Stimulated activated naive CD4-positive, alpha-beta T cell (primary cell): ENCODE results near the gene LPP.

ENCODE experiments used
- DNase-seq, 6 experiments: peaks; one replicate each; lab custom pipeline; 2025; lab: John Stamatoyannopoulos, UW

Gene LPP

GRCh38 chr3:188877381-188877780, 723.4 kb downstream of the LPP start:
- no peak for DNase-seq

GRCh38 chr3:188878076-188878475, 724.1 kb downstream of the LPP start:
- no peak for DNase-seq

- DNase-seq, result no peak
Measured at GRCh38 chr3:188881954-188882641, 728.1 kb downstream of the LPP start.

GRCh38 chr3:188884299-188885043, 730.5 kb downstream of the LPP start:
- no peak for DNase-seq

GRCh38 chr3:188888321-188889053, 734.5 kb downstream of the LPP start:
- no peak for DNase-seq

GRCh38 chr3:188889054-188889491, 735.1 kb downstream of the LPP start:
- no peak for DNase-seq

GRCh38 chr3:188890572-188891270, 736.8 kb downstream of the LPP start:
- DNase-seq, result no peak

GRCh38 chr3:188899881-188900280, 745.9 kb downstream of the LPP start:
- DNase-seq, result no peak

GRCh38 chr3:188900421-188900951, 746.5 kb downstream of the LPP start:
- no peak for DNase-seq

GRCh38 chr3:188901126-188901525, 747.2 kb downstream of the LPP start:
- no peak for DNase-seq

- no peak for DNase-seq
Measured at GRCh38 chr3:188901671-188902287, 747.8 kb downstream of the LPP start.

GRCh38 chr3:188904670-188905069, 750.7 kb downstream of the LPP start:
- DNase-seq, result no peak

- no peak for DNase-seq
Measured at GRCh38 chr3:188905547-188905946, 751.6 kb downstream of the LPP start.

- DNase-seq, result no peak
Measured at GRCh38 chr3:188906236-188906635, 752.3 kb downstream of the LPP start.

- DNase-seq, result no peak
Measured at GRCh38 chr3:188908002-188908850, 754.3 kb downstream of the LPP start.

- DNase-seq, result no peak
Measured at GRCh38 chr3:188911026-188911850, 757.3 kb downstream of the LPP start.

GRCh38 chr3:188913084-188913483, 759.1 kb downstream of the LPP start:
- DNase-seq, result no peak

- DNase-seq, result no peak
Measured at GRCh38 chr3:188914552-188914951, 760.6 kb downstream of the LPP start.

- DNase-seq, result no peak
Measured at GRCh38 chr3:188915127-188915526, 761.2 kb downstream of the LPP start.
